SU-DHL-6 (cell line): ENCODE results near the gene COPS9.

Source experiments
- CTCF ChIP-seq: fragments of 200-600 bp; sonication (generic); IDR thresholded peaks from one replicate; pipeline ENCODE4 v1.5.1; 2017; ENCODE audit warnings: antibody characterized with exemption, mild to moderate bottlenecking, low read length, moderate library complexity; ENCODE audit not compliant: insufficient read depth, poor library complexity, severe bottlenecking
- EZH2phosphoT487 ChIP-seq: fragments of 200-600 bp; sonication (generic), shearing (Covaris generic); conservative IDR thresholded peaks from 2 replicates; pipeline ENCODE4 v1.6.1; 2018; ENCODE audit warnings: mild to moderate bottlenecking, antibody characterized with exemption, low read length, moderate library complexity, mixed read lengths

DNA sequence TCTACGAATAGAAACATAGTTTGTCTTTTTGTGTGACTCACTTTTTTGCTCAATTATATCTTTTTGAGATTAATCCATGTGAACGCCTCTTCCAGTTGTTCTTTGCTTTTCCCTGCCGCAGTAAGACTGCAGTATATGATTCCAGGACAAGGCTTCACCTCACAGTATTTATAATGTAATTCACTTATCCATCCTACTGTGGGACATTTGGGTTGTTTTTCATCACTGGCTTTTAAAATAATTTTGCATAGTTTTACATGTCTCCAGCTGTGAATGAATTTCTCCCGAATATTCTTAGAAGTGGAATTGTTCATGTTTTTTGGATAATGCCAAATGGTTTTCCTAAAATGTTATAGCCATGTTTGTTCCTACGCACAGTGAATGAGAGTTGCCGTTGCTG is 21.9 kb downstream of the COPS9 start:
- no peak for TF ChIP-seq CTCF
- TF ChIP-seq EZH2phosphoT487: no peak
